Mesodermal cell (in vitro differentiated cells): ENCODE results near the gene SLX4IP.

Source experiments
- H3K27ac ChIP-seq: 2 replicates; pipeline ENCODE4 v1.7.0; 2013; ENCODE audit warnings: mild to moderate bottlenecking, low read depth, low read length, moderate library complexity; ENCODE audit not compliant: severe bottlenecking
- H3K36me3 ChIP-seq: 2 replicates; pipeline ENCODE4 v1.7.1; 2013; ENCODE audit warnings: mild to moderate bottlenecking, low read length, moderate library complexity; ENCODE audit not compliant: control insufficient read depth, insufficient read depth
- H3K4me1 ChIP-seq: one replicate; pipeline ENCODE4 v1.7.1; 2013; ENCODE audit warnings: mild to moderate bottlenecking, low read length; ENCODE audit not compliant: insufficient read depth, control insufficient read depth, poor library complexity, severe bottlenecking
- H3K4me3 ChIP-seq: 2 replicates; pipeline ENCODE4 v1.7.0; 2013; ENCODE audit warnings: low read length, control low read depth, mild to moderate bottlenecking; ENCODE audit not compliant: insufficient read depth, poor library complexity, severe bottlenecking; ENCODE audit errors: extremely low read depth
- H3K9me3 ChIP-seq: 2 replicates; pipeline ENCODE4 v1.7.1; 2013; ENCODE audit warnings: mild to moderate bottlenecking, low read length, moderate library complexity; ENCODE audit not compliant: control insufficient read depth
- WGBS, 2 experiments: methylation state at CpG; one replicate each; pipeline ENCODE4 v1.1.5; 2013; ENCODE audit warnings: missing lambda C conversion rate in 2 of 2; ENCODE audit not compliant: insufficient coverage in 2 of 2; 5-methylcytosine and 5-hydroxymethylcytosine counted together

The SLX4IP gene

GRCh38 chr20:10447028-10447427 lies 11.9 kb downstream of the SLX4IP start:
- Histone ChIP-seq H3K27ac (no peak overlapping the region), H3K36me3 (peaks cover 3% of the 10 kb centered on the region), H3K4me1 (no peaks in the 10 kb centered on the region), H3K9me3 (no peaks in the 10 kb centered on the region), H3K4me3 (no peak overlapping the region)
- 79 to 83% methylated on average over 2 of the region's 3 CpGs for WGBS, 2 experiments

DNA sequence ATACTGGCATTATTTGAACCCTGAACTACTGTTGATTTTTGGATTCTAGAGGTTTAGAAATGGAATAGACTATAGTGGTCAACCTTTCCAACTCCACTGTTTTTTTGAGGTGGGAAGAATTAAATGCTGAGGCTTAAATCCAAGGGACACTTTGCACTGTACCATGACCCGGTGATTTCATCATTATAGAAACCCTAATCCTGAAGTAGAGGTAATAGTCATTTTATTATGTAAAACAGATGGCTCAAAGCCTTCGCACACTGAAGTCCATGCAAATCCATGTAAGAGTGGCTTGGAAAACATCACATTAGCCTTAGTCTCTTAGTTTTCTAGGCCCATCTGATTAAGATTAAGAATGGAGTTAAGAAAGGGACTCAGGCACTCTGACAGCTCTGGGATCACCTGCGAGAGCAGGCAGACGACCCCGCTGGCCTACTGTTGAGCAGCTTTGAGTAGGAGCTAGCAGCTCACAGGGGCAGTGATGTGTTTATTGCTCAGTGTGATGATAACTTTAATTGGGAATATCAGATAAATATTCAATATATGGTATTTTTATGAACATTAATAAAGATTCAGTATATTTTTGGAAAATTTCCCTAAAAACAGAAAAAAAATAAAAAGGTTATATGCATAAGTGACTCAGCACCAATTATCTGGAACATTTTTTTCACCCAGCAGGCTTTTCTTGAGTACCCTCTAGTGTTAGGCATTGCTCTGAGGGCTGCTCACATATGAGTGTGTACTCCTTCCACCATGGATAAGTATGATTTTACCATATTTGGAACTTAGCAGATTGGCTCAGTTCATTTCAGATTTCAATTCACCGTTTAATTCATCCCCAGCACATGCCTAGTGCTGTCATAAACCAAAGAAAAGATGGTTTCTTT lies 13.4 kb downstream of the SLX4IP start:
- Histone ChIP-seq H3K36me3 (peaks cover 3% of the 10 kb centered on the region), H3K27ac (no peak overlapping the region), H3K4me1 (no peaks in the 10 kb centered on the region), H3K4me3 (no peak overlapping the region), H3K9me3 (no peaks in the 10 kb centered on the region)
- WGBS, 2 experiments = 78 to 86% methylated on average over 3 to 4 of the region's 6 CpGs

DNA sequence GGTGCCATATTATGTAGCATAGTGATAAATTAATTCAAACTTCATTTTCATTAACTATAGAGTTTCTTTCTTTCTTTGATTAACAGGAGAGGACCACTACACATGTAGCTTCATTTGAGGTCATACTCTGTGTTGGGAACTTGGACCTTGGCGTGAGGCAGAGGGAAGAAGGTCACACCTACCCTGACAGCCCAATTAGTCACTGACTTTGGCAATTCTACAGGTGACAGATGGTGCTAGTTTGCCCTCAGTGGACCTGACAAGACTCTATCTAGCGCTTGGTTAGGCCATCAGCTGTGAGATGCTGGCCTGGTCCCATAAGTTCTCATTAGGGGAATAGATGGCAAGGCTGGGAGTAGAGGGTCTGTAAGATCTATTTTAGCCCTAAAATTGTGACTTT lies 14.2 kb downstream of the SLX4IP start:
- Histone ChIP-seq H3K27ac (no peak overlapping the region), H3K4me1 (no peaks in the 10 kb centered on the region), H3K9me3 (no peaks in the 10 kb centered on the region), H3K4me3 (no peak overlapping the region), H3K36me3 (peaks cover 3% of the 10 kb centered on the region)
- WGBS, 2 experiments = 86 to 100% methylated on average over 1 to 2 of the region's 2 CpGs

GRCh38 chr20:10453241-10453640 lies 18.1 kb downstream of the SLX4IP start:
- WGBS, 2 experiments = 100% methylated on average over 1 of the region's 5 CpGs; no CpG with 5 or more reads in 1 of the 2 experiments

GRCh38 chr20:10454151-10454750 lies 19.1 kb downstream of the SLX4IP start:
- Histone ChIP-seq H3K27ac (no peak overlapping the region), H3K9me3 (no peaks in the 10 kb centered on the region), H3K36me3 (no peaks in the 10 kb centered on the region)

More at GRCh38 chr20:10453241-10453640, 18.1 kb downstream of the SLX4IP start:
- no peaks in the 10 kb centered on the region for H3K4me1 ChIP-seq
- H3K36me3 ChIP-seq = no peaks in the 10 kb centered on the region
- no peak overlapping the region for H3K4me3 ChIP-seq
- no peak overlapping the region for H3K27ac ChIP-seq
- no peaks in the 10 kb centered on the region for H3K9me3 ChIP-seq

GRCh38 chr20:10461495-10461894 lies 26.4 kb downstream of the SLX4IP start:
- H3K36me3 ChIP-seq = peaks cover 5% of the 10 kb centered on the region
- WGBS, 2 experiments = 100% methylated on average over 1 to 2 of the region's 2 CpGs
- H3K27ac ChIP-seq = no peak overlapping the region
- peaks cover 22% of the 10 kb centered on the region for H3K4me1 ChIP-seq
- peaks cover 5% of the 10 kb centered on the region for H3K9me3 ChIP-seq
- H3K4me3 ChIP-seq = no peak overlapping the region

More at GRCh38 chr20:10454151-10454750, 19.1 kb downstream of the SLX4IP start:
- Histone ChIP-seq H3K4me3 (no peak overlapping the region), H3K4me1 (no peaks in the 10 kb centered on the region)

DNA sequence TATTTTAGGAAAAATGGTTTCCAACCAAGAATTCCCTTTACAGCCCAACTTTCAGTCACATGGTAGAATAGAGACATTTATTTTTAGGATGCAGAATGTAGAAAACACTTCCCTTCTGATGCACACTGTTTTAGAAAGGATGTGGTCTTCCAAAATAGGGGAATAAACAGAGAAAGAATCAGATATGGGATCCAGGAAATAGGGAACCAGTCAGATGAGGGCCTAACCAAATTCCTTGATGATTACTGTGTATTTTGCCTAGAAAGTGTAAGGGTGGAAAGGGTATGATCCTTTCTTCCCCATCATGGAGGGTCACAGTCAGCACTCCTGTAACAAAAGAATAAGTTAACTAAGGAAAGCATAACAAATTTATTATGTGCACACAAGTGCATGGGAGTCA lies 27.4 kb downstream of the SLX4IP start:
- Histone ChIP-seq H3K4me1 (peaks cover 30% of the 10 kb centered on the region), H3K27ac (no peak overlapping the region), H3K36me3 (peaks cover 5% of the 10 kb centered on the region), H3K9me3 (peaks cover 5% of the 10 kb centered on the region), H3K4me3 (no peak overlapping the region)

- Histone ChIP-seq H3K27ac (no peak overlapping the region), H3K4me1 (peaks cover 41% of the 10 kb centered on the region), H3K4me3 (no peak overlapping the region), H3K36me3 (peaks cover 5% of the 10 kb centered on the region), H3K9me3 (peaks cover 5% of the 10 kb centered on the region)
- WGBS, 2 experiments = 100% methylated on average over 2 of the region's 2 CpGs
Observed at GRCh38 chr20:10463622-10464021, 28.5 kb downstream of the SLX4IP start.

DNA sequence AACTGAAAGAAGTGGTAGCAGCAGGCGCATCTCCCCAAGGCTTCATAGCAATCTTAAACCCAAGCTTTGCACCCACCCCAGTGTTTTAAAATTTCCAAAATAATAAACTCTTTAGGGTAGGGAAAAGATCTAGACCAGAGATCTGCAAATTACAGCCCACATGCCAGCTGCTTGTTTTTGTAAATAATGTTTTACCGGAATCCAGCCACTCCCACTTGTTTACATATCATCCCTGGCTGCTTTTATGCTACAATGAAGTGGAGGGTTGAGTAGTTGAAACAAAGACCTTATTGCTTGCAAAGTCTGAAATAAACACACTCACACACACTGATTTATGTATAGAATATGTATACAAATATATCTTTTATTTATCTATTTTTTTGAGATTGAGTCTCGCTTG lies 30.0 kb downstream of the SLX4IP start:
- WGBS, 2 experiments = no CpG with 5 or more reads among the region's 3 CpGs
- Histone ChIP-seq H3K9me3 (peaks cover 5% of the 10 kb centered on the region), H3K4me3 (no peak overlapping the region), H3K27ac (peak overlapping the region; percentile 37), H3K36me3 (peaks cover 5% of the 10 kb centered on the region), H3K4me1 (peaks cover 53% of the 10 kb centered on the region)

GRCh38 chr20:10466325-10466724 lies 31.2 kb downstream of the SLX4IP start:
- H3K9me3 ChIP-seq = peaks cover 5% of the 10 kb centered on the region
- H3K36me3 ChIP-seq = peaks cover 5% of the 10 kb centered on the region
- H3K27ac ChIP-seq = peak overlapping the region; percentile 93
- no peak overlapping the region for H3K4me3 ChIP-seq
- WGBS, 2 experiments = 0% methylated on average over 3 of the region's 4 CpGs; no CpG with 5 or more reads in 1 of the 2 experiments
- H3K4me1 ChIP-seq = peaks cover 58% of the 10 kb centered on the region

GRCh38 chr20:10466855-10467254 lies 31.8 kb downstream of the SLX4IP start:
- WGBS, 2 experiments = 40% methylated on average over 1 of the region's 3 CpGs; no CpG with 5 or more reads in 1 of the 2 experiments
- H3K4me1 ChIP-seq = peaks cover 58% of the 10 kb centered on the region
- H3K36me3 ChIP-seq = peaks cover 5% of the 10 kb centered on the region
- H3K9me3 ChIP-seq = peaks cover 5% of the 10 kb centered on the region
- H3K4me3 ChIP-seq = no peak overlapping the region
- peak overlapping the region; percentile 93 for H3K27ac ChIP-seq
